Stimulated activated CD4-positive, alpha-beta T cell treated with anti-CD3 and anti-CD28 coated beads, Interleukin-1b, Interleukin-23, amount 100 ng/mL, for 24 hours (primary cell): ENCODE results near the gene TBC1D22B.
"Not testable (repeated sequence)": the region's sequence is repeated elsewhere in the genome, so short reads cannot be mapped to it uniquely, and the experiment has no call there.

Source experiments
- DNase-seq, 4 experiments: peaks; one replicate each; pipeline ENCODE4 v3.0.0-alpha.2; 2020; ENCODE audit warnings: low read depth in 4 of 4, low spot score in 1 of 4

TBC1D22B gene

GRCh38 chr6:37321101-37321500 is 63.5 kb downstream of the TBC1D22B start:
- DNase-seq: no peak

- DNase-seq: no peak
Observed at GRCh38 chr6:37321516-37322415, 64.2 kb downstream of the TBC1D22B start.

GRCh38 chr6:37323580-37323979 is 66.0 kb downstream of the TBC1D22B start:
- no peak for DNase-seq

GRCh38 chr6:37324131-37325033 is 66.8 kb downstream of the TBC1D22B start:
- DNase-seq: no peak

GRCh38 chr6:37330345-37330744 is 72.8 kb downstream of the TBC1D22B start:
- DNase-seq: not testable (repeated sequence)

- DNase-seq: no peak
Observed at GRCh38 chr6:37331047-37331446, 73.5 kb downstream of the TBC1D22B start.

GRCh38 chr6:37332894-37333293 is 75.3 kb downstream of the TBC1D22B start:
- no peak for DNase-seq

- no peak for DNase-seq
Observed at GRCh38 chr6:37334047-37334446, 76.5 kb downstream of the TBC1D22B start.

GRCh38 chr6:37338317-37338716 is 80.7 kb downstream of the TBC1D22B start:
- DNase-seq: not testable (repeated sequence)

- DNase-seq: no peak
Observed at GRCh38 chr6:37338745-37339255, 81.2 kb downstream of the TBC1D22B start.

- DNase-seq: no peak
Observed at GRCh38 chr6:37339741-37340638, 82.4 kb downstream of the TBC1D22B start.

- DNase-seq: no peak
Observed at GRCh38 chr6:37340639-37340943, 83.0 kb downstream of the TBC1D22B start.

GRCh38 chr6:37343248-37343647 is 85.7 kb downstream of the TBC1D22B start:
- DNase-seq: no peak

- no peak for DNase-seq
Observed at GRCh38 chr6:37344308-37344707, 86.7 kb downstream of the TBC1D22B start.

- not testable (repeated sequence) for DNase-seq
Observed at GRCh38 chr6:37345804-37346203, 88.2 kb downstream of the TBC1D22B start.

- DNase-seq: no peak
Observed at GRCh38 chr6:37347177-37347576, 89.6 kb downstream of the TBC1D22B start.

- no peak for DNase-seq
Observed at GRCh38 chr6:37347670-37348111, 90.1 kb downstream of the TBC1D22B start.

GRCh38 chr6:37351027-37351426 is 93.5 kb downstream of the TBC1D22B start:
- DNase-seq: no peak

GRCh38 chr6:37352384-37352783 is 94.8 kb downstream of the TBC1D22B start:
- no peak for DNase-seq

GRCh38 chr6:37353761-37354525 is 96.4 kb downstream of the TBC1D22B start, which contains the start of gene RNF8:
TSS of gene RNF8 (plus strand) at chr6:37353983. CDS start at chr6:37354165, 182 bp downstream.
- DNase-seq: peak; percentile 69 to 91 (median 82)
